MM.1S (cell line): Measurements from ENCODE around the gene NUCB1.

ENCODE experiments used
- DNase-seq: peaks from one replicate; pipeline ENCODE4 v3.0.0-alpha.2; 2015
- H2AFZ ChIP-seq: fragments of 300-600 bp; sonication (generic); 2 replicates; pipeline ENCODE4 v1.6.0; 2016; ENCODE audit warnings: antibody characterized with exemption, low read length
- H3F3A ChIP-seq: fragments of 300-600 bp; sonication (generic); 2 replicates; pipeline ENCODE4 v1.6.1; 2016; ENCODE audit warnings: mild to moderate bottlenecking, antibody characterized with exemption, low read length, moderate library complexity, mixed read lengths; ENCODE audit not compliant: insufficient read depth
- H3K27ac ChIP-seq: fragments of 300-600 bp; sonication (generic); 2 replicates; pipeline ENCODE4 v1.5.1; 2016; ENCODE audit warnings: mild to moderate bottlenecking, low read length
- H3K27me3 ChIP-seq: fragments of 300-600 bp; sonication (generic); replicated peaks from 2 replicates; pipeline ENCODE4 v1.6.0; 2016; ENCODE audit warnings: low read length; ENCODE audit not compliant: insufficient read depth
- H3K36me3 ChIP-seq: fragments of 300-600 bp; sonication (generic); replicated peaks from 2 replicates; pipeline ENCODE4 v1.6.1; 2016; ENCODE audit warnings: mild to moderate bottlenecking, low read length, mixed read lengths; ENCODE audit not compliant: insufficient read depth
- H3K4me1 ChIP-seq: fragments of 300-600 bp; sonication (generic); 2 replicates; pipeline ENCODE4 v1.6.1; 2016; ENCODE audit warnings: low read length, mixed read lengths
- H3K4me2 ChIP-seq: fragments of 300-600 bp; sonication (generic); 2 replicates; pipeline ENCODE4 v1.6.0; 2016; ENCODE audit warnings: low read depth, low read length
- H3K4me3 ChIP-seq: fragments of 300-600 bp; sonication (generic); 2 replicates; pipeline ENCODE4 v1.5.1; 2016; ENCODE audit warnings: low read length, mixed read lengths
- H3K79me2 ChIP-seq: fragments of 300-600 bp; sonication (generic); 2 replicates; pipeline ENCODE4 v1.6.1; 2016; ENCODE audit warnings: mixed run types, low read length, mixed read lengths
- H3K9ac ChIP-seq: fragments of 300-600 bp; sonication (generic); 2 replicates; pipeline ENCODE4 v1.6.1; 2016; ENCODE audit warnings: low read length, mixed read lengths
- H3K9me2 ChIP-seq: fragments of 300-600 bp; sonication (generic); replicated peaks from 2 replicates; pipeline ENCODE4 v1.6.1; 2016; ENCODE audit warnings: mild to moderate bottlenecking, low read length, mixed read lengths; ENCODE audit not compliant: insufficient read depth
- H3K9me3 ChIP-seq: fragments of 300-600 bp; sonication (generic); replicated peaks from 2 replicates; pipeline ENCODE4 v1.6.1; 2016; ENCODE audit warnings: mild to moderate bottlenecking, low read length, mixed read lengths; ENCODE audit not compliant: insufficient read depth
- H4K20me1 ChIP-seq: fragments of 300-600 bp; sonication (generic); 2 replicates; pipeline ENCODE4 v1.6.1; 2016; ENCODE audit warnings: mild to moderate bottlenecking, low read length, moderate library complexity, mixed read lengths; ENCODE audit not compliant: insufficient read depth
- CTCF ChIP-seq: fragments of 300-600 bp; sonication (generic); IDR thresholded peaks from 2 replicates; pipeline ENCODE4 v1.5.1; 2016; ENCODE audit warnings: antibody characterized with exemption, low read length, mixed read lengths
- EZH2 ChIP-seq: fragments of 300-600 bp; sonication (generic); optimal IDR thresholded peaks from 2 replicates; pipeline ENCODE3; 2017; ENCODE audit warnings: low read depth, mild to moderate bottlenecking, antibody characterized with exemption, low read length, mixed read lengths
- EZH2phosphoT487 ChIP-seq: fragments of 300-600 bp; sonication (generic); IDR thresholded peaks from 2 replicates; pipeline ENCODE4 v1.6.1; 2018; ENCODE audit warnings: antibody characterized with exemption, low read length

The NUCB1 gene

GRCh38 chr19:48854103-48854502 lies 46.0 kb upstream of the NUCB1 start:
- Histone ChIP-seq H3F3A (0 out of 2 replicates have a peak, but pooled peaks cover 6% of the 10 kb centered on the region), H3K9ac (no peak overlapping the region), H3K36me3 (no peaks in the 10 kb centered on the region), H4K20me1 (no peaks in the 10 kb centered on the region), H3K9me3 (no peaks in the 10 kb centered on the region), H3K79me2 (no peaks in the 10 kb centered on the region), H3K9me2 (no peaks in the 10 kb centered on the region), H3K27me3 (no peaks in the 10 kb centered on the region), H3K4me2 (no peak overlapping the region), H3K4me3 (no peak overlapping the region), H3K27ac (no peak overlapping the region), H2AFZ (no peak overlapping the region), H3K4me1 (peaks cover 7% of the 10 kb centered on the region)
- no peak for DNase-seq
- TF ChIP-seq CTCF = no peak
- TF ChIP-seq EZH2 = no peak
- no peak for TF ChIP-seq EZH2phosphoT487

- no peaks in the 10 kb centered on the region for H3F3A ChIP-seq
- H4K20me1 ChIP-seq = no peaks in the 10 kb centered on the region
- no peaks in the 10 kb centered on the region for H3K79me2 ChIP-seq
- no peak for DNase-seq
- H3K4me3 ChIP-seq = no peak overlapping the region
- H3K9ac ChIP-seq = no peak overlapping the region
- no peaks in the 10 kb centered on the region for H3K9me3 ChIP-seq
- TF ChIP-seq EZH2 = no peak
- no peak for TF ChIP-seq EZH2phosphoT487
- TF ChIP-seq CTCF = no peak
- H3K36me3 ChIP-seq = no peaks in the 10 kb centered on the region
- H3K4me1 ChIP-seq = no peaks in the 10 kb centered on the region
- H3K27ac ChIP-seq = no peak overlapping the region
- no peak overlapping the region for H2AFZ ChIP-seq
- H3K4me2 ChIP-seq = no peak overlapping the region
- no peaks in the 10 kb centered on the region for H3K9me2 ChIP-seq
- H3K27me3 ChIP-seq = peaks cover 9% of the 10 kb centered on the region
Observed at GRCh38 chr19:48856921-48857320, 43.2 kb upstream of the NUCB1 start.

GRCh38 chr19:48858984-48859710 lies 41.0 kb upstream of the NUCB1 start:
- DNase-seq = no peak
- no peak overlapping the region for H3K4me2 ChIP-seq

More at GRCh38 chr19:48858984-48859710, 41.0 kb upstream of the NUCB1 start:
- Histone ChIP-seq H4K20me1 (no peaks in the 10 kb centered on the region), H3F3A (no peaks in the 10 kb centered on the region), H3K4me3 (no peak overlapping the region), H3K27me3 (peaks cover 9% of the 10 kb centered on the region), H3K9ac (no peak overlapping the region), H3K27ac (no peak overlapping the region), H3K9me2 (no peaks in the 10 kb centered on the region), H2AFZ (no peak overlapping the region), H3K79me2 (no peaks in the 10 kb centered on the region), H3K4me1 (no peaks in the 10 kb centered on the region), H3K36me3 (no peaks in the 10 kb centered on the region), H3K9me3 (no peaks in the 10 kb centered on the region)
- TF ChIP-seq CTCF = no peak
- TF ChIP-seq EZH2phosphoT487 = no peak
- no peak for TF ChIP-seq EZH2
